Measurements from ENCODE around the gene PALM2AKAP2.

PALM2AKAP2 gene

DNA sequence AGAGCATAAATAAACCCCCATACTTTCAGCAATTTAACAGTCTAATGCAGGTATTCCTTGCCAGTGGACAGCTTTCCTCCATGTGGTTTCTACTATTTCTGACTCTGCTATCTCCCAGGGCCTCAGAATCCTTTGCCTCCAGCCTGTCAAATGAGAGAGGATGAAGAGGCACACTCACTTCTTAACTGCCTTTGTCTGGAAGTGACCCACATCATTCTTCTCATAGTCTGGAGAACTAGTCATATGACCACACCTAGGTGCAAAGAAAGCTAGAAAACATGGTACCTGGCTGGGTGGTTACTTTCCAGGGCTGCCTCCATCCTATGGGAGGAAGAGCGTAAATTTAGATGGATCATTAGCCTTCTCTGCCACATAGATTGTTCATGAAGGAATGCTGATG, 22.5 kb downstream of the PALM2AKAP2 start:
- Histone ChIP-seq H3K36me3 (ENCODE audit: control insufficient read depth, insufficient read depth, low read length) (no peaks in the 10 kb centered on the region), H3K4me3 (replicated peaks; ENCODE audit: low read depth, low read length) (no peak overlapping the region), H3K27me3 (replicated peaks; ENCODE audit: control insufficient read depth, insufficient read depth, low read length) (peaks cover 2% of the 10 kb centered on the region)
- DNase-seq (ENCODE audit: extremely low read depth, insufficient read length), result no peak
- TF ChIP-seq, protein P1, sequence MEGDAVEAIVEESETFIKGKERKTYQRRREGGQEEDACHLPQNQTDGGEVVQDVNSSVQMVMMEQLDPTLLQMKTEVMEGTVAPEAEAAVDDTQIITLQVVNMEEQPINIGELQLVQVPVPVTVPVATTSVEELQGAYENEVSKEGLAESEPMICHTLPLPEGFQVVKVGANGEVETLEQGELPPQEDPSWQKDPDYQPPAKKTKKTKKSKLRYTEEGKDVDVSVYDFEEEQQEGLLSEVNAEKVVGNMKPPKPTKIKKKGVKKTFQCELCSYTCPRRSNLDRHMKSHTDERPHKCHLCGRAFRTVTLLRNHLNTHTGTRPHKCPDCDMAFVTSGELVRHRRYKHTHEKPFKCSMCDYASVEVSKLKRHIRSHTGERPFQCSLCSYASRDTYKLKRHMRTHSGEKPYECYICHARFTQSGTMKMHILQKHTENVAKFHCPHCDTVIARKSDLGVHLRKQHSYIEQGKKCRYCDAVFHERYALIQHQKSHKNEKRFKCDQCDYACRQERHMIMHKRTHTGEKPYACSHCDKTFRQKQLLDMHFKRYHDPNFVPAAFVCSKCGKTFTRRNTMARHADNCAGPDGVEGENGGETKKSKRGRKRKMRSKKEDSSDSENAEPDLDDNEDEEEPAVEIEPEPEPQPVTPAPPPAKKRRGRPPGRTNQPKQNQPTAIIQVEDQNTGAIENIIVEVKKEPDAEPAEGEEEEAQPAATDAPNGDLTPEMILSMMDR (IDR thresholded peaks at IDR 0.05; ENCODE audit: insufficient read depth, low read length, poor library complexity, severe bottlenecking), result no peak

DNA sequence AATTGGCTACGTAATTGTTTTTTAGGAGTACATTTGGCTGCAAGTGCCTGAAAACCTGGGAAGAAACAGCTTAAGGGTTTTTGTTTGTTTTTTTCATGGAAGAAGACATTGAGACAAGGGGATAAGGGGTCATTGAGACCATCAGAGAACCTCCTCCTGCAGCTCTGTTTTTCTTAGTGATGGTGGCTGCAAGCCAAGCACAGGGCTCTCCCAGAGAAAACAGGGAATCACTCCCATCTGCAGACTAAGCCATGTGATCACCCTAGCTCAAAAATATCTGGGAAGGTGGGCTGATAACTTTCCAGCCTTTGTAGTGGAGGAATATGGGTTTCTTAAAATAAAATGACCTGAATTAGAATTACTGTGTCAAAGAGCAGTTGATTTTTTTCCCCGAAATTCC, 25.1 kb downstream of the PALM2AKAP2 start:
- H3K36me3 ChIP-seq (ENCODE audit: control insufficient read depth, insufficient read depth, low read length), result no peaks in the 10 kb centered on the region
- peaks cover 2% of the 10 kb centered on the region for H3K27me3 ChIP-seq (replicated peaks; ENCODE audit: control insufficient read depth, insufficient read depth, low read length)
- no peak for DNase-seq (ENCODE audit: extremely low read depth, insufficient read length)
- no peak overlapping the region for H3K4me3 ChIP-seq (replicated peaks; ENCODE audit: low read depth, low read length)
- TF ChIP-seq, protein P1 (IDR thresholded peaks at IDR 0.05; ENCODE audit: insufficient read depth, low read length, poor library complexity, severe bottlenecking), result no peak

DNA sequence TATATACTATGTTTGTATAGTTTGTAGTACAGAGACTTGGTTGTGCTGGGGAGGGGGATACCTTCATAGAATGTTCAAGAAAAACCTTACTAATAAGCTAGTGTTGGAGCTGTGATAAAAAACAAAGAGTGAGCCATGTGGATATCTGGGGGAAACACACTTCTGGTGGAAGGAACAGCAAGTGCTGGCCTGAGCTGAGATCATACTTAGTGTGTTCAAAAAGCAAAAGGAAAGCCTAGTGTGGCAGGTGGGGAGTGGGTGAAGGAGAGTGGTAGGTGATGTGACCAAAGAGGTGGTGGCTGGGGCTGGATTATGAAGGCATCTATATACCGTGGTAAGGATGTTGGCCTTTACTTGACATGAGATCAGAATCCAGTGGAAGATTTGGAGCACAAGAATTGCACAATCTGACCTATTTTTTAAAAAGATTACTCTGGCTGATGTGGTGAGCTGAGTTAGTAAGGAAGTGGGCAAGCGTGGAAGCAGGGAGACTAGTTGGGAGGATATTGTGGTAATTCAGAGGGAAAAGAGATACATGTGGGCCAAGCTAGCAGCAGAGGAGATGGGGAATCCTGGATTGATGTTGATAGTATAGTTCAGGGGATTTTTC, 26.6 kb downstream of the PALM2AKAP2 start:
- TF ChIP-seq, protein P1 (IDR thresholded peaks at IDR 0.05; ENCODE audit: insufficient read depth, low read length, poor library complexity, severe bottlenecking), result no peak
- Histone ChIP-seq H3K36me3 (ENCODE audit: control insufficient read depth, insufficient read depth, low read length) (no peaks in the 10 kb centered on the region), H3K4me3 (replicated peaks; ENCODE audit: low read depth, low read length) (no peak overlapping the region), H3K27me3 (replicated peaks; ENCODE audit: control insufficient read depth, insufficient read depth, low read length) (peaks cover 2% of the 10 kb centered on the region)
- DNase-seq (ENCODE audit: extremely low read depth, insufficient read length), result no peak

DNA sequence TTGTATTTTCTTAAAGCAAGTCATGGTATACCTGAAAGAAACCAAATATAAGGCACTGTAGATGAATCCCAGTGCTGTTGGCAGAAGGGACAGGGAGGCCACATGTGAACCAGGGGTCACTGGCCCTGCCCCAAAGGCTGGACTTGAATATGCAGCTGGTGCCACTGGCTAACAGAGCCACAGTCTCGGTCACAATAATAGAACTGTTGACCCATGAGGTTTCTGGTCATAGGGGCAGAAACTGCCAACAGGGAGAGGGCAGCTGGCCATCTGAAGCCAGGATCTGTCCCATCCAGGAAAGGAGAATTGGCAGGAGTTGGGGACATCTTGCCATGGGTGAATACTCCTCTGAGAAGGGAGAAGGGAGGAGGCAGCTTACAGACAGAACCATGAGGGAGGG, 31.9 kb downstream of the PALM2AKAP2 start:
- Histone ChIP-seq H3K4me3 (replicated peaks; ENCODE audit: low read depth, low read length) (no peak overlapping the region), H3K36me3 (ENCODE audit: control insufficient read depth, insufficient read depth, low read length) (no peaks in the 10 kb centered on the region), H3K27me3 (replicated peaks; ENCODE audit: control insufficient read depth, insufficient read depth, low read length) (no peaks in the 10 kb centered on the region; the same call in 1 of the 2 replicates)
- DNase-seq (ENCODE audit: extremely low read depth, insufficient read length), result no peak
- TF ChIP-seq, protein P1 (IDR thresholded peaks at IDR 0.05; ENCODE audit: insufficient read depth, low read length, poor library complexity, severe bottlenecking), result no peak

DNA sequence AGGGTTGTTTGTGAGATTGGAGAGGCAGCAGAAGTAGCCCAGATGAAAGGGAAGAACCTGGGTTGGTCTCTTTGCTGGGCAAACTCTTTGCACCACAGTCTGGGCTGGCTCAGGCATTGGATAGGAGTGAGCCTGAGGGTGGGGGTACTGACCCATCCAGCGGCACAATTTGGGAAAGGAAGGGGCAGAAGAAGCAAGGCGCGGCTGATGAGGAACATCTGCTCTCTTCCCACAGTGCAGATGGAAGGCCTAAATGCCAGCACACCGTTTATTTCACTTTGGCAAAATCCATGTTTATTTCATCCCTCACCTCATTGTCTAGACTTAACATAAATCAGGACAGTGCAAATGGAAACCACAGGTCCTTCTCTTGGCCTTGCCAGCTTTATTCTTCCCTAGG, 32.3 kb downstream of the PALM2AKAP2 start:
- TF ChIP-seq, protein P1 (IDR thresholded peaks at IDR 0.05; ENCODE audit: insufficient read depth, low read length, poor library complexity, severe bottlenecking), result no peak

More for the DNA sequence above, 32.3 kb downstream of the PALM2AKAP2 start:
- Histone ChIP-seq H3K27me3 (replicated peaks; ENCODE audit: control insufficient read depth, insufficient read depth, low read length) (no peaks in the 10 kb centered on the region; the same call in 1 of the 2 replicates), H3K4me3 (replicated peaks; ENCODE audit: low read depth, low read length) (no peak overlapping the region), H3K36me3 (ENCODE audit: control insufficient read depth, insufficient read depth, low read length) (no peaks in the 10 kb centered on the region)
- no peak for DNase-seq (ENCODE audit: extremely low read depth, insufficient read length)
